Dermis microvascular lymphatic vessel endothelial cell (primary cell): Measurements from ENCODE around the gene ENOX1. TPM values are rescaled to one million over a fixed set of nuclear protein-coding genes. Genes with fewer than 3 reads are reported as not detected.

Source experiments
- DNase-seq, 2 donors: peaks; one replicate each; pipeline versions ENCODE4 v3.0.0 to v3.0.0-alpha.2; 2010; ENCODE audit warnings: low read depth in 2 of 2
- total RNA-seq: library from RNA; depleted of rRNA; stranded (reverse); fragments of >200 nt; gene quantifications from 2 replicates; pipeline ENCODE4 v1.2.1, GENCODE V29; 2014

ENOX1 gene
- total RNA-seq, 1 donor from 2014 or later = 1.2 TPM

DNA sequence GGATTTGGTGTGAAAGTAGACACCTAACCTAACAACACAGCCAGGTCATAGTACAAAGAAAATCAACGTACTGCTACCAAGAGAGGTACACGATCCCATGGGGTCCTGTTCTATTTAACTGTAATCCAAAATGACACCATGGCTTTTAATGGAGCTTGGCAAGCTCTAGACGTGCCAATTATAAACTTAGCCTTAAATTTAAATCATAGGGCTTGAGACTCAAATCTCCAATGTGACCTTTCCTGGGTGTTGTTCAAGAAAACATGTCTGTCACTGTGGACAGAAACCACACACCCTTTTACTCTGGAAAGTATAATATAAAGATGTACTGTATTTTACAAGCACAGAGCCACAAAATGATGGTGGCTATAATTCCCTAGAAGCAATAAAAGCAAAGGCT is 299.3 kb downstream of the ENOX1 start:
- DNase-seq = no peak

DNA sequence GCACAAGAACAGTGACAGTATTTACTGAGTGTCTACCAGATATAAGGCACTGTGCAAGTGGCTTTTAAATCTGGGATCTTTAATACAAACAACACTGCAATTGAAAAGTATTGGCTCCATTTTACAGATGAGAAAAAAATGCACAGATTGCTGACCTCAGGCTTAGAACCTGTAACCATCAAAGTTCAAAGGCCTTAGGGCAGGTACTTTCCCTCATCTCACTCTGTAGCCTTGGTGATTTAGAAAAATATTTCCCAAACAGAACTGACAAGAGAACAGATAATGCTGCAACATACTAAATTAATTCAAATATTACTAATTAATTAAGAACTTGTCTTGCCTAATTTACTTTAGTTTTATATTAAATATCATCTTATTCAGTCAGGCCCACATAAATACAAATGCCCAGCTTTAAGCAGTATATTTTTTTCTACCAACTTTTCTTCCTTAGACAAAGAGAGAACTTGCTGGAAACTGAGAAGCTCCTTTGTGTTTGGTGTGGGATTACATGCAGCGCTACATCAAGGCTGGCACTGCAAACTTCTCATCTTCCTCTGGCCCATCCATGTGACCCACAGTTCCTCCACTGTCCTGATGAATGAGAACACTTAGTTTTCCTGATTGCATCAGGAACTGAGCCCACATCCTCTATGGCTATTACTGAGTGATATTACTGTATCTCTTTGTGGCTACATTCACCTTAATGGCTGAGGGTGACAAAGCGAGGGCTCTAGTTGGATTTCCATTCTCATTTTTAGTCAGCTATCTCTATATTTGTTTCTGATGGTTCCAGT is 302.1 kb downstream of the ENOX1 start:
- peak in 1 of 2 donors; percentile 12 for DNase-seq

- DNase-seq = no peak
Measured at GRCh38 chr13:43483930-43484329, 302.8 kb downstream of the ENOX1 start.

DNA sequence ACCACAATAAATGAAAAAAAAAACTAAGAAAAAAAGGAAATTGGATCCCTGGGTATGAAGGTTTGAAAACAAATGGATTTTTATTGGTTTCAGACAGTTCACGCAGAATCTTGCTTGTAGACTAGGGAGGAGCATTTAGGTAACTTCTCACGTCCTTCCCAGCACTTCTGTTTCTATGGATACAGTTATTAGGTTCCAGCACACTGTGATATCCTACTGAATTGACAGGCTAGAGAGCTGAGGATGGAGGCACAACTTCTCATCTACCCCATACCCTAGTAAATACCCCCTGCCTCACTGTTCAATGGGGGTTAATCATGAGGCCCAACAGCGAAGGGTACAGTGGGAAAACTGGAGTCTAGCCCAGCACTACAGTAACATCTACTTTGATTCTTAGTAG is 304.1 kb downstream of the ENOX1 start:
- DNase-seq = no peak

DNA sequence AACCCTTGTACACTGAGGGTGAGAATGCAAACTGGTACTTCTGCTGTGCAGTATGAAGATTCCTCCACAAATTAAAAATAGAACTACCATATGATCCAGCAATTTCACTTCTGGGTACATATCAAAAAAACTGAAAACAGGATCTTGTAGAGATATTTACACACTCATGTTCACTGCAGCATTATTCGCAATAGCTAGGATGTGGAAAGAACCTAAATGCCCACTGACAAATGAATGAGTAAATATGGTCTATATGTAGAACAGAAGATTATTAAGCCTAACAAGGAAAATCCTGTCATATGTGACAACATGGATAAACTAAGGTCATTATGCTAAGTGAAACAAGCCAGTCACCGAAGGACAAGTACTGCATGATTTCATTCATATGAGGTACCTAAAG is 304.7 kb downstream of the ENOX1 start:
- DNase-seq = no peak

GRCh38 chr13:43478902-43479301 is 307.9 kb downstream of the ENOX1 start:
- no peak for DNase-seq

DNA sequence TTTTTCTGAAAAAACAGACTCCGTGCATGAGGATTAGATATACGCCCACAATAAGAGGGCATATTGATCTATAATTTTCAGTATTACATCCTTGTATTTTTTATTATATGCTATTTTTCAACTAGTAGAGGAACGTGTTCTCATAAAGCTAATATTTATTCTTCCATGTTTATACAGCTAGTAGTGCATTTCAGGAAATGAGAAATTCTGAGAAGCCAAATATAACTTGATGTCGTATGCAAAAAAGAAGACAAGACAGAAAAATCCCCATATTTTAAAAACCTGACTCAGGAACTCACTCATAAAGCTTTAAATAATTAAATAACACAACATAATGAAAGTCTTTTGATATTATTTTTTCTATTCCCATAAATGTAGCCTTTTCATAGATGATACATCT is 308.6 kb downstream of the ENOX1 start:
- peak in 1 of 2 donors; percentile 29 for DNase-seq

- no peak for DNase-seq
Measured at GRCh38 chr13:43475140-43475539, 311.6 kb downstream of the ENOX1 start.

GRCh38 chr13:43473437-43473836 is 313.3 kb downstream of the ENOX1 start:
- DNase-seq = peak in 1 of 2 donors; percentile 52

- DNase-seq = no peak
Measured at GRCh38 chr13:43472980-43473379, 313.8 kb downstream of the ENOX1 start.

DNA sequence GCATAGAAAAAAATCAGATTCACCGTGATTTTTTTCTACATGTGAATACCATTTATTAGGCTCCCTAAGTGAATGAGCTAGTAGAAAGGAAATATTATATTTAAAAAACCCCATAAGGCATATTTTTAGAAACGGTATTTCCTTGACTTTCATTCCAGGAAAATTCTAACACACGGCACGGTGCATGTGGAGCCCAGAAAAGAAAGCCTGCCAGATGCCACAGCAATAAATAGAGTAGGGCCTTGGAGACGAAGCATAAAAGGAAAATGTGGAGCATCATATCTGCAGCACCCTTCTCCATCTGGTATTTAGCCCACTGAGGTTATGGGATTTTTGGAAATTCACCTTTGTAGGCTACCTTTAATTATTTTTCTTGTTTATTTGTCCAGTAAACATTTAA is 314.4 kb downstream of the ENOX1 start:
- DNase-seq = peak in 1 of 2 donors; percentile 24

- DNase-seq = no peak
Measured at GRCh38 chr13:43470610-43471009, 316.2 kb downstream of the ENOX1 start.

GRCh38 chr13:43469791-43470190 is 317.0 kb downstream of the ENOX1 start:
- DNase-seq = no peak

- no peak for DNase-seq
Measured at GRCh38 chr13:43464578-43465264, 322.1 kb downstream of the ENOX1 start.

DNA sequence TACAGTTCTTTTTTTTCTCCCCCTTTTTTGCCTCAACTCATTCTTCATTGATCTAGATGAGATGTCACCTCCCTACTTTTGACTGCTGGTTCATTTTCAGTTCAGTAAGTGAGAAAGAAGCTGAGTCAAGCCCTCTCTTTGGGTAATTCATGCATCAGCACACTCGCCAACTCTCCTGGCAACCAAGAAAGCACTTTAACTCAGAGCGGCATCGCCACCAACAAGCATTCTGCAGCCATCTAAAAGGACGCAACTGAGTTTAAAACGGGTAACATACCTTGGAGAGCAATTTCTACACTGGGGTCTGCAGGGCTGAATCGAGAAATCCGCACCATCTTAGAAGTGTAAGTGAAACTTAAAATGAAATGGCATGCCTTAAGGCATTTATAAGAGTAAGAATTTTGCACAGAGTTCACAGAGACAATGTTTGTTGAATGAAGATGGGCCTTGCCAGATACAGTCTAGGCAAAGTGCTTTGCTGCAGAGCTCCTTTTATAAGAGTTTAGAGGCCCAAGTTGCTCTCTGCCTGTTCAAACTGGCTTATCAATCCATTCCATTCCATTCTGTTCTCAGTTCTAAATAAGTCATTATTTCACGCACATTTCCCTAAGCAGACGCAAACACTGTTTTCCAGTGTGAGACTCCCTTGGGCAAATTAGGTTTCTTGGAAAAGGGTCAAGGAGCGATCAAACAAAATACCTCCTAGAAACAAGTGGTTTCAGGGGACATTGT is 338.0 kb downstream of the ENOX1 start:
- no peak for DNase-seq

GRCh38 chr13:43446126-43446525 is 340.6 kb downstream of the ENOX1 start:
- DNase-seq = no peak

GRCh38 chr13:43445668-43446067 is 341.1 kb downstream of the ENOX1 start:
- no peak for DNase-seq

- DNase-seq = no peak
Measured at GRCh38 chr13:43444081-43444480, 342.7 kb downstream of the ENOX1 start.

DNA sequence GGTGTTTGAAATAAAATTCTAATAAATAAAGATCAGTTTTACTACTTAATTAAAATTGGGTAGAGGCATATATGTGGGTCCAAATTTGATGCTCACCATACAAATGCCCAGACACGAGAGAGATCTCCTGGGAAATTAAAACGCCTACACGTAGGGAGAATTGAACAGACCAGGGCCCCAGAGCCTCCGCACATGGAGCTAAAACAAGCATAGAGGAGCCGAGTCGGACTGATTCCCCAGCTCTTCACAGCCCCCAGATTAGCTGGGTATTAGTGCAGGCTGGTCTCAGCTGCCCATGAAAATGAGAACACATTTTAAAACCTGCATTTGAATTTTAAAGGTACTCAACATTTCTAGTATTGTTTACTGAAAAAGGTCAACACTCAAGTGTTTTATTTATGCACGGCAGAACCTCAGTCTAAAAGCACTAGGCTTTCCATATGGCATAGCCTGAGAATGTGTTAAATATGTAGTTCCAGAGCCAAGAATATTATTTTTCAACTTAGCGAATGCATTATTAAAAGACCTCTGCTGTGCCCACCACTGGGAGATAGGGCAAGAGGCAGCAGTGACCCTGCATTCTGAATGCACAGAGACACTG is 344.8 kb downstream of the ENOX1 start:
- DNase-seq = no peak

DNA sequence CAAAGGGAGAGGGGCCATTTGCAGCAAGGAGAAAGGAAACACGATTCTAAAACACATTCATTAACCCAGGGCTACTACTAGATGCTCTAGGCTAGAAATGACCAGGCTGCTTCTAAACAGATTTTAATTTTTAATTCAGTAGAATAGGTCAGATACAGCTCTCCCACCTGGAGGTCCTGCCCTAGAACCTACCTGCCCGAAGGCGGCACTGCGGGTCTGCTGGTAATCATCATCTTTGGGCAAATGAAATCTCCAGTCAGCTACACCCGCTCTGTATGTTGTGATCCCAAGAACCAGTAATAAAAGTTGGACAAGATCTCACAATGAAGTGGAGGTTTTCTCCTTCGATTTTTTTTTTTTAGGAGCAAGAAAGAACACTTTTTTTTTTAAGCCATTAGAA is 345.3 kb downstream of the ENOX1 start:
- DNase-seq = no peak

DNA sequence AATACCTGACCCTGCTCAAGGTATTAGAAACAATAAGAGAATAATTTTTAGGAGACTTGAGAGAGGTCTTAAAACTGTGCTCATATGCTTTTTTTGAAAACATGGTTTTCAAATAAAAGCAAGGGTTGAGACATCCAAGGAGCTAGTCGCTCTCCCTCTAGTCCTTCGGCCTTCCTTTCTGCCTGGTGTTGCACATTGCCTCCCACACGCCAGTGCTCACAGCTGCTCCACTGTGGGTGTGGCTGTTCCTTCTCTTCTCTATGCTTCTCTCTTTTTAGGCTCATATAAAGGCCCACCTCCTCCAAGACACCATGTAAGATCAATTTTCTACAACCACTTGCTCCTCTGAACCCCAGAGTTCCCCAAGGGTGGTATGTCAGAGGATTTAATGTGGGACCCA is 352.6 kb downstream of the ENOX1 start:
- no peak for DNase-seq

- no peak for DNase-seq
Measured at GRCh38 chr13:43433691-43434141, 353.1 kb downstream of the ENOX1 start.
